Subcutaneous abdominal adipose tissue (tissue), 5 donors: Measurements from ENCODE around the gene MPV17.

Source experiments
- H3K27ac ChIP-seq: one replicate; pipeline ENCODE4 v1.7.0; 2013; ENCODE audit warnings: low read depth, mild to moderate bottlenecking, inconsistent platforms, low read length, moderate library complexity
- H3K27me3 ChIP-seq, 5 donors: one replicate each; pipeline ENCODE4 v1.7.0; 2013; ENCODE audit warnings: low read length in 5 of 5, inconsistent platforms in 1 of 5; ENCODE audit not compliant: control insufficient read depth in 5 of 5, insufficient read depth in 4 of 5
- H3K36me3 ChIP-seq, 5 donors: one replicate each; pipeline ENCODE4 v1.7.0; 2013; ENCODE audit warnings: low read length in 5 of 5; ENCODE audit not compliant: control insufficient read depth in 5 of 5, insufficient read depth in 5 of 5
- H3K4me1 ChIP-seq, 5 donors: one replicate each; pipeline ENCODE4 v1.7.0; 2013; ENCODE audit warnings: low read length in 5 of 5, mild to moderate bottlenecking in 3 of 5, moderate library complexity in 1 of 5; ENCODE audit not compliant: control insufficient read depth in 5 of 5, insufficient read depth in 5 of 5
- H3K4me3 ChIP-seq, 5 donors: one replicate each; pipeline ENCODE4 v1.7.0; 2013; ENCODE audit warnings: low read length in 5 of 5, low read depth in 1 of 5
- H3K9ac ChIP-seq, 5 donors: one replicate each; pipeline ENCODE4 v1.7.0; 2013; ENCODE audit warnings: low read length in 5 of 5, mild to moderate bottlenecking in 4 of 5, moderate library complexity in 3 of 5
- H3K9me3 ChIP-seq, 5 donors: one replicate each; pipeline ENCODE4 v1.7.0; 2013; ENCODE audit warnings: low read length in 5 of 5; ENCODE audit not compliant: control insufficient read depth in 5 of 5
- donor health status: healthy.
- donor health status: healthy.
- donor health status: healthy.
- donor health status: healthy.
- donor health status: healthy.

The MPV17 gene

GRCh38 chr2:27309651-27310050, 13.2 kb downstream of the MPV17 start:
- H3K27me3 ChIP-seq = peaks cover 27 to 39% (median 35%) of the 10 kb centered on the region in 5 donors
- H3K4me1 ChIP-seq = peaks cover 4 to 26% (median 19%) of the 10 kb centered on the region in 5 donors
- no peak overlapping the region for H3K4me3 ChIP-seq
- no peak overlapping the region for H3K27ac ChIP-seq
- no peak overlapping the region for H3K9ac ChIP-seq
- H3K9me3 ChIP-seq = no peaks in the 10 kb centered on the region
- peaks cover 0 to 34% (median 19%) of the 10 kb centered on the region in 5 donors for H3K36me3 ChIP-seq

- Histone ChIP-seq H3K27ac (no peak within 1 kb of the TSS), H3K4me3 (peak within 1 kb of the TSS in 1 of 5 donors; percentile 16), H3K9me3 (no peaks in the 10 kb centered on the region), H3K36me3 (peaks cover 0 to 34% (median 19%) of the 10 kb centered on the region in 5 donors), H3K9ac (no peak within 1 kb of the TSS), H3K4me1 (peaks cover 4 to 26% (median 19%) of the 10 kb centered on the region in 5 donors), H3K27me3 (peaks cover 27 to 40% (median 35%) of the 10 kb centered on the region in 5 donors)
Observed at GRCh38 chr2:27308359-27308881, 14.5 kb downstream of the MPV17 start, which contains the start of gene UCN. Gene UCN (minus strand): TSS chr2:27308445. CDS start chr2:27307895, 550 bp downstream.

GRCh38 chr2:27307545-27308358, 15.1 kb downstream of the MPV17 start:
- peak overlapping the region in 1 of 5 donors; percentile 16 for H3K4me3 ChIP-seq
- peaks cover 27 to 40% (median 35%) of the 10 kb centered on the region in 5 donors for H3K27me3 ChIP-seq
- H3K9ac ChIP-seq = no peak overlapping the region
- H3K4me1 ChIP-seq = peaks cover 4 to 31% (median 22%) of the 10 kb centered on the region in 5 donors
- H3K9me3 ChIP-seq = no peaks in the 10 kb centered on the region
- H3K36me3 ChIP-seq = peaks cover 0 to 31% (median 19%) of the 10 kb centered on the region in 5 donors
- no peak overlapping the region for H3K27ac ChIP-seq

DNA sequence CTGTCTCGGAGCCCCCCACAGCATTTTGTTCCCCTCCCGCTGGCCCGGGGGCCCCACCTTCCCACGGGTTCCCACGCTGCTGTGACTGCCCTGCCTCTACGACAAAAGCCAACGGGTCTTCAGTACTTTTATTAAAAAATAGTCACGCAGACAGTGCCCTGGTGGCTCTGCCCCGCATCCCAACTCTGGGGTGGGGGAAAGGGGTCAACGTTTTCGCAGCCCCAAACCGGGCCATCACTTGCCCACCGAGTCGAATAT, 15.7 kb downstream of the MPV17 start:
- peaks cover 4 to 31% (median 23%) of the 10 kb centered on the region in 5 donors for H3K4me1 ChIP-seq
- no peak overlapping the region for H3K27ac ChIP-seq
- H3K4me3 ChIP-seq = no peak overlapping the region
- peaks cover 27 to 40% (median 35%) of the 10 kb centered on the region in 5 donors for H3K27me3 ChIP-seq
- peaks cover 0 to 27% (median 18%) of the 10 kb centered on the region in 5 donors for H3K36me3 ChIP-seq
- no peak overlapping the region for H3K9ac ChIP-seq
- H3K9me3 ChIP-seq = no peaks in the 10 kb centered on the region

GRCh38 chr2:27306573-27307286, 16.2 kb downstream of the MPV17 start:
- H3K4me3 ChIP-seq = peak overlapping the region in 1 of 5 donors; percentile 16
- no peak overlapping the region for H3K9ac ChIP-seq
- no peak overlapping the region for H3K27ac ChIP-seq
- peaks cover 0 to 22% (median 13%) of the 10 kb centered on the region in 5 donors for H3K36me3 ChIP-seq
- peaks cover 27 to 40% (median 35%) of the 10 kb centered on the region in 5 donors for H3K27me3 ChIP-seq
- H3K4me1 ChIP-seq = peaks cover 4 to 31% (median 23%) of the 10 kb centered on the region in 5 donors
- no peaks in the 10 kb centered on the region for H3K9me3 ChIP-seq

DNA sequence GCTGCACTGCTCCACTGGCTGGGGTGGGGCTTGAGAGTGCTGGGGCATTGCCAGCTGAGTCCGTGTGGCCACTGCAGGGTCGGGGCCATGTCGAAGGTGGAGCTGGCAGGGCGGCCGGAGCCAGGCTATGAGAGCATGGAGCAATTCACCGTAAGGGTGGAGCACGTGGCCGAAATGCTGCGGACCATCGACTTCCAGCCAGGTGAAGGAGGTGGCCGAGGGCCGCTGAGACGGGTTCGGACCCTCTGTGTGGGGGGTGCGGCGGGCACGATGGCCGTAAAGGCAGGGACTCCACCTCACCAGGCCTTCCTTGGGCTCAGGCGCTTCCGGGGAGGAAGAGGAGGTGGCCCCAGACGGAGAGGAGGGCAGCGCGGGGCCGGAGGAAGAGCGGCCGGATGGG, 16.8 kb downstream of the MPV17 start:
- H3K4me1 ChIP-seq = peaks cover 4 to 31% (median 23%) of the 10 kb centered on the region in 5 donors
- H3K9me3 ChIP-seq = no peaks in the 10 kb centered on the region
- H3K9ac ChIP-seq = no peak overlapping the region
- H3K36me3 ChIP-seq = peaks cover 0 to 16% (median 8%) of the 10 kb centered on the region in 5 donors
- H3K27ac ChIP-seq = no peak overlapping the region
- H3K27me3 ChIP-seq = peaks cover 27 to 40% (median 35%) of the 10 kb centered on the region in 5 donors
- peak overlapping the region in 1 of 5 donors; percentile 16 for H3K4me3 ChIP-seq

DNA sequence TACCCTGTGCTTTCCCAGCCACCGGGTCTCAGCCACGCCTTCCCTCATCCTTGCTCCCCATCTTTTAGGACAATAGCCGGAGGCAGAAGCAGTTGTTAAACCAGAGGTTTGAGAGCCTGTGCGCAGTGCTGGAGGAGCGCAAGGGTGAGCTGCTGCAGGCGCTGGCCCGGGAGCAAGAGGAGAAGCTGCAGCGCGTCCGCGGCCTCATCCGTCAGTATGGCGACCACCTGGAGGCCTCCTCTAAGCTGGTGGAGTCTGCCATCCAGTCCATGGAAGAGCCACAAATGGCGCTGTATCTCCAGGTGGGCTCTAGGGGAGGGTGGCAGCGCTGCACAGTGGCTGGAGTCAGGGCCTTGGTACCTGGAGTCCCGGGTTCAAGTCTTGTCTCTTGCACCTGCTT, 17.4 kb downstream of the MPV17 start:
- Histone ChIP-seq H3K27ac (no peak overlapping the region), H3K4me3 (no peak overlapping the region), H3K27me3 (peaks cover 27 to 40% (median 35%) of the 10 kb centered on the region in 5 donors), H3K4me1 (peaks cover 4 to 31% (median 23%) of the 10 kb centered on the region in 5 donors), H3K9ac (no peak overlapping the region), H3K9me3 (no peaks in the 10 kb centered on the region), H3K36me3 (peaks cover 0 to 15% (median 6%) of the 10 kb centered on the region in 5 donors)

DNA sequence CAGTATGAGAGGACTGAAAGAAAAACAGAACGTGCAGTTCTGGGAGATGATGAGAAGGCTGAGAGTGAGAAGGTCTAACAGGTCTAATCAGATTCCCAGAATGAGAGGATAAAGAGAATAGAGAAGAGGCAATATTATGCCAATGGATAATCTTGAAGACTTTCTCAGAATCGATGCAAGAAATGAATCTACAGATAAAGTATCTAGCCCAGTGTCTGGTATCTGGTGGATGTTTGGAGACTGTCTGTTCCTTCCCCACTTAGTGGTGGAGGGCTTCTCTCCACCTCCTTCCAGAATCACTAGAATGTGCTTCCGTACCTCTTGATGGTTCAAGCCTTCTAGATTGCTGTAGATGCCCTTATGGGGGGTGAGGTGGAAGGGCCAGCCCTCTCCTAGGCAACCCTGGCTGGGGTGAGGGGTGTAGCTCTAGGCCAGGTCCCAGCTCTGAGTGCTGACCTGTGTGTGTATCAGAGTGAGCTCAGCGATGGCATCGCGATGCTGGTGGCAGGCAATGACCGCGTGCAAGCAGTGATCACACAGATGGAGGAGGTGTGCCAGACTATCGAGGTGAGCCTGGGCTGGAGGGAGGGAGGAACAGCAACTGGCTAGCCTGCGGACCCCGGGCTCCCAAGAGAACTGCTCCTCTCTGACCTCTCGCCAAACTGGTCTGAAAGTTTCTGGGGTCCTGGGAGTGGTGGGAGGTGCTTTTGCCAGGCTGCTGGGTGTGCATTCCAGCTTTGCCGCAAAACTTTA, 18.2 kb downstream of the MPV17 start:
- Histone ChIP-seq H3K27ac (no peak overlapping the region), H3K9me3 (no peaks in the 10 kb centered on the region), H3K4me3 (no peak overlapping the region), H3K4me1 (peaks cover 4 to 31% (median 23%) of the 10 kb centered on the region in 5 donors), H3K9ac (no peak overlapping the region), H3K27me3 (peaks cover 27 to 40% (median 35%) of the 10 kb centered on the region in 5 donors), H3K36me3 (peaks cover 0 to 9% (median 4%) of the 10 kb centered on the region in 5 donors)
